Transverse colon (tissue), 4 donors: ENCODE data around the gene KRT80. TPM values are rescaled to one million over a fixed set of nuclear protein-coding genes. Genes with fewer than 3 reads are reported as not detected.
A peak's percentile ranks its signal among the peaks of the same experiment; 100 is the strongest.

ENCODE experiments used
- DNase-seq: peaks from one replicate; pipeline ENCODE4 v3.0.0-alpha.2; 2019
- H3K27ac ChIP-seq, 4 donors: fragments of 200-600 bp; sonication (generic); 2 replicates each; pipeline ENCODE4 v1.5.1; 2016 to 2018; ENCODE audit warnings: inconsistent platforms in 4 of 4
- H3K27me3 ChIP-seq: fragments of 200-600 bp; sonication (generic); 2 replicates; pipeline ENCODE4 v1.5.1; 2017; ENCODE audit warnings: inconsistent platforms
- H3K36me3 ChIP-seq, 4 donors: fragments of 200-600 bp; sonication (generic); 2 replicates each; pipeline ENCODE4 v1.5.1; 2017 to 2019; ENCODE audit warnings: inconsistent platforms in 4 of 4
- H3K4me1 ChIP-seq, 4 donors: fragments of 200-600 bp; sonication (generic); 2 replicates each; pipeline ENCODE4 v1.5.1; 2017 to 2020; ENCODE audit warnings: inconsistent platforms in 4 of 4
- H3K4me3 ChIP-seq, 4 donors: fragments of 200-600 bp; sonication (generic); 1 replicate in 1 of 4; 2 replicates in 3 of 4; pipeline versions ENCODE4 v1.5.1 to v1.6.1; 2017 to 2019; ENCODE audit warnings: inconsistent platforms in 4 of 4
- H3K9me3 ChIP-seq, 2 donors: fragments of 200-600 bp; sonication (generic); 2 replicates each; pipeline ENCODE4 v1.5.1; 2017 to 2019; ENCODE audit warnings: inconsistent platforms in 2 of 2
- CTCF ChIP-seq, 5 experiments: fragments of 200-600 bp in 3 of 5; fragments of 450-650 bp in 2 of 5; sonication (generic) in 3 of 5; IDR thresholded peaks; 1 replicate in 2 of 5; 2 replicates in 3 of 5; pipeline ENCODE4 v1.5.1; 2016 to 2017; ENCODE audit warnings: antibody characterized with exemption in 5 of 5, inconsistent platforms in 3 of 5, mild to moderate bottlenecking in 2 of 5, moderate library complexity in 1 of 5
- EP300 ChIP-seq: sonication (generic); formaldehyde crosslinking; IDR thresholded peaks from one replicate; pipeline ENCODE4 v1.6.1; 2017; ENCODE audit warnings: antibody characterized with exemption, low read depth
- POLR2A ChIP-seq: fragments of 450-650 bp; IDR thresholded peaks from one replicate; pipeline ENCODE4 v1.6.1; 2016; ENCODE audit warnings: antibody characterized with exemption, mild to moderate bottlenecking, moderate library complexity
- POLR2AphosphoS5 ChIP-seq, 3 donors: sonication (generic); formaldehyde crosslinking; IDR thresholded peaks; one replicate each; pipeline ENCODE4 v1.6.1; 2016; ENCODE audit warnings: antibody characterized with exemption in 3 of 3
- WGBS, 2 donors: methylation state at CpG; one replicate each; pipeline ENCODE4 v1.1.5; 2018; ENCODE audit warnings: low coverage in 1 of 2; 5-methylcytosine and 5-hydroxymethylcytosine counted together
- in situ Hi-C, 4 donors: fragments of 200-750 bp; cut with MboI; loops; one replicate each; pipeline versions ENCODE4 v1.15.0 to v1.15.1; 2017; ENCODE audit warnings: low sequenced_read_pairs in 3 of 4, low pct_ligation_motif_present in 1 of 4, low pct_unique_long_range_greater_than_20kb in 1 of 4
- intact Hi-C: fragments of 100-400 bp; cut with DNase I; formaldehyde crosslinking; loops from one replicate; pipeline ENCODE4 v1.15.1; 2023; ENCODE audit warnings: low total_unique reads
- total RNA-seq, 4 donors: library from RNA; depleted of rRNA; stranded (reverse); fragments of >200 nt; gene quantifications; one replicate each; pipeline ENCODE4 v1.1.0, GENCODE V29; 2016

Gene KRT80
- total RNA-seq, 4 donors from 2014 or later, result 0.14 TPM; not detected in 3

- DNase-seq, result no peak
- H3K36me3 ChIP-seq, result no peaks in the 10 kb centered on the region
- H3K4me1 ChIP-seq, result peaks cover 6 to 23% (median 10%) of the 10 kb centered on the region in 4 donors
- TF ChIP-seq POLR2AphosphoS5 (IDR thresholded peaks at IDR 0.05), result no peak
- no peak for TF ChIP-seq EP300
- no peak for TF ChIP-seq POLR2A
- TF ChIP-seq CTCF (IDR thresholded peaks at IDR 0.05), result no peak
- H3K4me3 ChIP-seq, result no peak overlapping the region
- H3K27me3 ChIP-seq, result no peaks in the 10 kb centered on the region
- no peak overlapping the region for H3K27ac ChIP-seq
- intact Hi-C loops, result no loop called here
- H3K9me3 ChIP-seq, result no peaks in the 10 kb centered on the region
- 86 to 100% methylated on average over 4 of the region's 4 CpGs for WGBS, 2 donors
- in situ Hi-C loops, result no loop called here
These were observed 50.5 kb downstream of the KRT80 start for GRCh38 chr12:52141306-52141705.

- intact Hi-C loops (no loop called here), in situ Hi-C loops (no loop called here)
- peak; percentile 56 for DNase-seq
- Histone ChIP-seq H3K36me3 (no peaks in the 10 kb centered on the region), H3K4me3 (no peak overlapping the region), H3K4me1 (peaks cover 5 to 9% (median 8%) of the 10 kb centered on the region in 4 donors), H3K27ac (no peak overlapping the region), H3K27me3 (no peaks in the 10 kb centered on the region), H3K9me3 (no peaks in the 10 kb centered on the region)
- 23 to 25% methylated on average over 2 to 5 of the region's 5 CpGs for WGBS, 2 donors
- TF ChIP-seq POLR2AphosphoS5 (IDR thresholded peaks at IDR 0.05), result no peak
- TF ChIP-seq CTCF (IDR thresholded peaks at IDR 0.05), result peak; percentile 52 to 74 (median 66)
- no peak for TF ChIP-seq POLR2A
- TF ChIP-seq EP300, result no peak
These were observed 52.2 kb downstream of the KRT80 start for GRCh38 chr12:52139579-52140062.

GRCh38 chr12:52139147-52139546 is 52.7 kb downstream of the KRT80 start:
- Histone ChIP-seq H3K27me3 (no peaks in the 10 kb centered on the region), H3K4me1 (peaks cover 3 to 4% (median 4%) of the 10 kb centered on the region in 4 donors), H3K9me3 (no peaks in the 10 kb centered on the region), H3K4me3 (no peak overlapping the region), H3K27ac (no peak overlapping the region), H3K36me3 (no peaks in the 10 kb centered on the region)
- in situ Hi-C loops (no loop called here), intact Hi-C loops (no loop called here)
- no peak for DNase-seq
- TF ChIP-seq EP300, result no peak
- no peak for TF ChIP-seq POLR2AphosphoS5 (IDR thresholded peaks at IDR 0.05)
- TF ChIP-seq POLR2A, result no peak
- TF ChIP-seq CTCF (IDR thresholded peaks at IDR 0.05), result no peak
- 78% methylated on average over 13 of the region's 13 CpGs; no CpG with 5 or more reads in 1 of the 2 donors for WGBS, 2 donors

GRCh38 chr12:52137746-52138145 is 54.1 kb downstream of the KRT80 start:
- no peaks in the 10 kb centered on the region for H3K4me1 ChIP-seq
- H3K4me3 ChIP-seq, result no peak overlapping the region
- TF ChIP-seq EP300 (no peak), POLR2A (no peak), POLR2AphosphoS5 (IDR thresholded peaks at IDR 0.05) (no peak), CTCF (IDR thresholded peaks at IDR 0.05) (no peak)
- intact Hi-C loops (no loop called here), in situ Hi-C loops (no loop called here)
- H3K9me3 ChIP-seq, result no peaks in the 10 kb centered on the region
- H3K27me3 ChIP-seq, result no peaks in the 10 kb centered on the region
- H3K27ac ChIP-seq, result no peak overlapping the region
- H3K36me3 ChIP-seq, result no peaks in the 10 kb centered on the region
- no peak for DNase-seq
- 83% methylated on average over 5 of the region's 5 CpGs; no CpG with 5 or more reads in 1 of the 2 donors for WGBS, 2 donors
